SK-N-MC (cell line): ENCODE results near the gene DAAM1.

ENCODE experiments used
- EZH2 ChIP-seq: fragments of 200-600 bp; sonication (generic); IDR thresholded peaks from one replicate; pipeline ENCODE4 v1.6.1; 2017; ENCODE audit warnings: antibody characterized with exemption
- FOXP2 ChIP-seq: optimal IDR thresholded peaks from 2 replicates; pipeline ENCODE3; 2011; ENCODE audit warnings: mild to moderate bottlenecking, moderate library complexity; ENCODE audit not compliant: insufficient read depth; ENCODE audit errors: extremely low read length, control extremely low read depth
- POLR2AphosphoS5 ChIP-seq: IDR thresholded peaks from 2 replicates; pipeline ENCODE4 v1.6.1; 2012; ENCODE audit warnings: mild to moderate bottlenecking, low read depth, low read length, borderline replicate concordance

DNA sequence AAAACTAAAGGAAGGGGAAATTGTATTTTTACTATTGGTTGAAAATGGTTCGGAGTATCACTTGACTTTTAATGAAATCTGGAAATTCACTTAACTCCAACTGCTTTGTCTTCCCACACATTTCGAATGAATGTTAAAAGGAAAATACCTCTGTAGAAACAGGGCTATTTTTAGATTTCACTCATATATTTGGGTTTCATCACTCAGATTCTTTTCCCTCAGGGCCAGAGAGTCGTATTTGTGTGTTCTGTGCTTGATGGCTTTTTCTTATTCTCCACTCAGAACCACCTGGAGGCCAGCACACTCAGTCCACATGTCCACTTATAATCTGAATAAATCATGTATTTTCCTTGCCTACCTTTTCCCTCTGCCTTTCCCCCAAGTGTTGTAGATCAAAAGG, 40.0 kb downstream of the DAAM1 start:
- TF ChIP-seq POLR2AphosphoS5 (no peak), EZH2 (no peak), FOXP2 (no peak)
